HepG2 (cell line): ENCODE data around the gene GALNTL6. TPM values are rescaled to one million over a fixed set of nuclear protein-coding genes. Genes with fewer than 3 reads are reported as not detected.

Experiments used
- ATAC-seq: fragments of 200-7000 bp; cut with Tn5 transposase; 3 replicates; pipeline ENCODE4 v1.9.1; 2020; ENCODE audit warnings: mild to moderate bottlenecking, moderate library complexity
- BruUV-seq: library from RNA; stranded (reverse); fragments of 400-500 nt; replicated peaks from 2 replicates; lab custom pipeline; 2021; lab: Mats Ljungman, UMichigan
- CTCF ChIA-PET: fragments of 300-600 bp; formaldehyde crosslinking; extraction: SDS; loops from one replicate; lab custom pipeline; 2021; ENCODE audit warnings: low total read pairs, inconsistent platforms, low intra/inter-chr PET ratio; lab: Yijun Ruan, JAX
- POLR2A ChIA-PET: fragments of 350-600 bp; sonication (Branson Sonifier 250); formaldehyde crosslinking; loops from one replicate; lab custom pipeline; 2020; ENCODE audit warnings: antibody characterized with exemption, inconsistent platforms; lab: Yijun Ruan, JAX
- DNase-seq: peaks from one replicate; pipeline ENCODE4 v3.0.0-alpha.2; 2015; ENCODE audit warnings: low spot score
- FAIRE-seq: peaks from 3 replicates; lab custom pipeline; 2011; peaks lifted over from hg19 to GRCh38; lab: Jason Lieb, UNC
- H2AFZ ChIP-seq: one replicate; pipeline ENCODE4 v1.6.1; 2011; ENCODE audit warnings: low read length, inconsistent platforms
- H3K27ac ChIP-seq: fragments of 300-600 bp; 3 replicates; pipeline ENCODE4 v1.8.0; 2011; ENCODE audit warnings: mixed run types, mild to moderate bottlenecking, mixed read lengths, low read length, inconsistent platforms; ENCODE audit not compliant: insufficient read depth; ENCODE audit errors: extremely low read length
- H3K27me3 ChIP-seq, 2 experiments: fragments of 200-600 bp in 1 of 2; 2 replicates in 1 of 2; 3 replicates in 1 of 2; pipeline versions ENCODE4 v1.6.0 to v1.8.0; 2011; ENCODE audit warnings: low read length in 2 of 2, mild to moderate bottlenecking in 2 of 2, moderate library complexity in 2 of 2, inconsistent platforms in 1 of 2; ENCODE audit not compliant: insufficient read depth in 2 of 2, control insufficient read depth in 1 of 2
- H3K36me3 ChIP-seq, 2 experiments: fragments of 200-600 bp in 1 of 2; replicated peaks in 1 of 2; 2 replicates in 1 of 2; 3 replicates in 1 of 2; pipeline versions ENCODE4 v1.5.1 to v1.8.0; 2011; ENCODE audit warnings: low read length in 2 of 2, inconsistent platforms in 1 of 2; ENCODE audit not compliant: insufficient read depth in 2 of 2, control insufficient read depth in 1 of 2
- H3K4me1 ChIP-seq: 2 replicates; pipeline ENCODE4 v1.5.1; 2012; ENCODE audit warnings: low read length, inconsistent platforms; ENCODE audit not compliant: insufficient read depth
- H3K4me2 ChIP-seq: 2 replicates; pipeline ENCODE4 v1.6.0; 2011; ENCODE audit warnings: low read depth, low read length, inconsistent platforms
- H3K4me3 ChIP-seq, 3 experiments: fragments of 200-600 bp in 1 of 3; sonication (generic), shearing (Covaris generic) in 1 of 3; replicated peaks in 1 of 3; 2 replicates each; pipeline ENCODE4 v1.5.1; 2011 to 2016; ENCODE audit warnings: low read length in 3 of 3, inconsistent platforms in 2 of 3, low read depth in 2 of 3, mild to moderate bottlenecking in 2 of 3, control low read depth in 1 of 3, mixed read lengths in 1 of 3; ENCODE audit not compliant: insufficient read depth in 1 of 3
- H3K79me2 ChIP-seq: one replicate; pipeline ENCODE4 v1.6.1; 2011; ENCODE audit warnings: low read length, inconsistent platforms; ENCODE audit not compliant: insufficient read depth
- H3K9ac ChIP-seq: 2 replicates; pipeline ENCODE4 v1.6.0; 2011; ENCODE audit warnings: mild to moderate bottlenecking, low read depth, low read length, inconsistent platforms; ENCODE audit not compliant: insufficient read depth
- H3K9me3 ChIP-seq: 2 replicates; pipeline ENCODE4 v1.5.1; 2012; ENCODE audit warnings: mild to moderate bottlenecking, low read length
- H4K20me1 ChIP-seq: 2 replicates; pipeline ENCODE4 v1.6.0; 2011; ENCODE audit warnings: inconsistent platforms, mild to moderate bottlenecking, low read length, moderate library complexity; ENCODE audit not compliant: insufficient read depth
- ERF ChIP-seq: IDR thresholded peaks from 2 replicates; pipeline ENCODE4 v1.6.1; 2018; ENCODE audit warnings: missing biosample characterization, missing genetic modification reagents
- HMGA1 ChIP-seq: sonication (generic); formaldehyde crosslinking; conservative IDR thresholded peaks from 2 replicates; pipeline ENCODE4 v1.4.0; 2020; ENCODE audit warnings: missing genetic modification reagents
- ISL2 ChIP-seq: sonication (generic); formaldehyde crosslinking; IDR thresholded peaks from 2 replicates; pipeline ENCODE4 v1.5.0; 2020; ENCODE audit warnings: missing genetic modification reagents
- KAT7 ChIP-seq: IDR thresholded peaks from 2 replicates; pipeline ENCODE4 v1.6.1; 2018; ENCODE audit warnings: borderline replicate concordance, missing compliant biosample characterization
- KLF16 ChIP-seq, 2 experiments: sonication (generic) in 1 of 2; formaldehyde crosslinking in 1 of 2; IDR thresholded peaks; 2 replicates each; pipeline versions ENCODE4 v1.6.1 to v1.8.0; 2016 to 2023; ENCODE audit warnings: missing genetic modification reagents in 2 of 2, missing compliant biosample characterization in 1 of 2
- SP140L ChIP-seq: sonication (generic); formaldehyde crosslinking; IDR thresholded peaks from 2 replicates; pipeline ENCODE4 v1.4.0; 2020; ENCODE audit warnings: missing genetic modification reagents, borderline replicate concordance
- ZNF17 ChIP-seq: sonication (generic); formaldehyde crosslinking; IDR thresholded peaks from 2 replicates; pipeline ENCODE4 v1.5.0; 2020; ENCODE audit warnings: mild to moderate bottlenecking, missing genetic modification reagents
- WGBS: methylation state at CpG from one replicate; pipeline ENCODE4 v1.1.6; 2017; ENCODE audit warnings: low lambda C conversion rate; 5-methylcytosine and 5-hydroxymethylcytosine counted together
- in situ Hi-C: cut with HindIII; loops from 2 replicates; pipeline ENCODE4 v1.10.0; 2017; ENCODE audit warnings: low pct_unique_long_range_greater_than_20kb; ENCODE audit not compliant: extremely low pct_ligation_motif_present
- intact Hi-C: fragments of 100-400 bp; cut with micrococcal nuclease; formaldehyde crosslinking; loops from one replicate; pipeline ENCODE4 v1.10.0; 2022; ENCODE audit not compliant: unreplicated experiment
- polyA plus RNA-seq, 8 experiments: library from polyadenylated mRNA; depleted of rRNA in 3 of 8; stranded (reverse) in 7 of 8; unstranded in 1 of 8; fragments of >200 nt; fragmentation: Illumina TruSeq in 4 of 8; extraction: Trizol in 4 of 8; gene quantifications; 2 replicates each; pipeline versions ENCODE4 v1.2.1 to v1.2.3, GENCODE V29; 2011 to 2016; ENCODE audit warnings: low read depth in 4 of 8, missing spikeins in 1 of 8, mixed read lengths in 1 of 8; ENCODE audit not compliant: insufficient read depth in 1 of 8
- total RNA-seq, 5 experiments: library from RNA; depleted of rRNA; stranded (reverse); fragments of >200 nt; fragmentation: Illumina TruSeq; extraction: Trizol; gene quantifications; 2 replicates each; pipeline ENCODE4 v1.2.3, GENCODE V29; 2016; ENCODE audit warnings: low read depth in 1 of 5
- TF ChIP-seq, protein P1 (sequence below): sonication (generic); formaldehyde crosslinking; IDR thresholded peaks from 2 replicates; pipeline ENCODE4 v1.4.0; 2020; ENCODE audit warnings: missing genetic modification reagents
- TF ChIP-seq, protein P2 (sequence below), 2 experiments: sonication (generic) in 1 of 2; formaldehyde crosslinking in 1 of 2; IDR thresholded peaks; 2 replicates each; pipeline versions ENCODE4 v1.6.1 to v1.9.0; 2014 to 2022; ENCODE audit warnings: antibody characterized with exemption in 1 of 2, borderline replicate concordance in 1 of 2, inconsistent platforms in 1 of 2, low read depth in 1 of 2, missing genetic modification reagents in 1 of 2
- TF ChIP-seq, protein P3 (sequence below): sonication (generic); formaldehyde crosslinking; IDR thresholded peaks from 2 replicates; pipeline ENCODE4 v1.4.0; 2020; ENCODE audit warnings: low read depth, mild to moderate bottlenecking, missing genetic modification reagents

GALNTL6 gene
- total and polyA plus RNA-seq, 2 of the 13 experiments (the other 11 are each of a cell fraction or from before 2014, with no cell fraction given): not detected

DNA sequence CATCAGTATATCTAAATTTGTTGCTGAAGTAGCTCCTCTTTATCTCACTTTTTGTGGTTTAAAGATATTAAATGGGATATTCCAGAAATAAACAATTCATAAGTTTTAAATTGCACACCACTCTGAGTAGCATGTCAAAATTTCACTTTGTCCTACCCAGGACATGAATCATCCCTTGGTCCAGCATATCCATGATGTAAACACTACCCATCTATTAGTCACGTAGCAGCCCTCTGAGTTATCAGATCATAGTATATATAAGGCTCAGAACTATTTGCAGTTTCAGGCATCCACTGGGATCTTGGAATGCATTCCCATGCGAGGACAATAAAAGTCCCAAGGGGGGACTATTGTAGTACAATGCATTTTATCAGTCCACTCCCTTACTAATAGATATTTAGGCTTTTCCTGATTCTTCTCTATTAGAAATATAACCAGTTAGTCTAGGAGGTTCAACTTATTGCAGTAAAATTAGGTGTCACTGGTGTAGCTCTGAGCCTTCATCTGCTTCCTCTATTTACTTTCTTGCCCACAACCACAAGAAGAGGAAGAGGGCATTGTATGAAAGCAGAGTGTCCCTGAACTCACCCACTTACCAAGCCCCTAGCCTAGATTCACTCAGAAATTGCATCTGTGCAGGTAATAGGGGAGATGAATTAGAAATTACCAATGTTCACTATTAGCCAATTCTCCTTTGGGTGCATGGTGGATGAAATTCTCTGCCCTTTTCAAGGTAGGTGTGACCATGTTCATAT, 945.6 kb downstream of the GALNTL6 start:
- 6% methylated on average over 2 of the region's 2 CpGs for WGBS
- no peak overlapping the region for H3K9ac ChIP-seq
- no peaks in the 10 kb centered on the region for H3K4me1 ChIP-seq
- peaks cover 21% of the 10 kb centered on the region for H3K9me3 ChIP-seq
- no peak overlapping the region for H2AFZ ChIP-seq
- H4K20me1 ChIP-seq: no peaks in the 10 kb centered on the region
- ATAC-seq: no peak
- H3K4me2 ChIP-seq: no peak overlapping the region
- CTCF ChIA-PET: no interaction called here
- no peaks in the 10 kb centered on the region; a peak in 1 of 5 replicates for H3K27me3 ChIP-seq
- POLR2A ChIA-PET: no interaction called here
- FAIRE-seq: no peak
- H3K36me3 ChIP-seq: no peaks in the 10 kb centered on the region
- intact Hi-C loops: no loop called here
- H3K27ac ChIP-seq: no peak overlapping the region
- no peaks in the 10 kb centered on the region for H3K79me2 ChIP-seq
- no TSS peak for BruUV-seq
- TF ChIP-seq KAT7: no peak
- TF ChIP-seq SP140L: no peak
- no peak for TF ChIP-seq HMGA1 (CRISPR knock-in tag)
- TF ChIP-seq ISL2 (CRISPR knock-in tag): no peak
- TF ChIP-seq, protein P1, sequence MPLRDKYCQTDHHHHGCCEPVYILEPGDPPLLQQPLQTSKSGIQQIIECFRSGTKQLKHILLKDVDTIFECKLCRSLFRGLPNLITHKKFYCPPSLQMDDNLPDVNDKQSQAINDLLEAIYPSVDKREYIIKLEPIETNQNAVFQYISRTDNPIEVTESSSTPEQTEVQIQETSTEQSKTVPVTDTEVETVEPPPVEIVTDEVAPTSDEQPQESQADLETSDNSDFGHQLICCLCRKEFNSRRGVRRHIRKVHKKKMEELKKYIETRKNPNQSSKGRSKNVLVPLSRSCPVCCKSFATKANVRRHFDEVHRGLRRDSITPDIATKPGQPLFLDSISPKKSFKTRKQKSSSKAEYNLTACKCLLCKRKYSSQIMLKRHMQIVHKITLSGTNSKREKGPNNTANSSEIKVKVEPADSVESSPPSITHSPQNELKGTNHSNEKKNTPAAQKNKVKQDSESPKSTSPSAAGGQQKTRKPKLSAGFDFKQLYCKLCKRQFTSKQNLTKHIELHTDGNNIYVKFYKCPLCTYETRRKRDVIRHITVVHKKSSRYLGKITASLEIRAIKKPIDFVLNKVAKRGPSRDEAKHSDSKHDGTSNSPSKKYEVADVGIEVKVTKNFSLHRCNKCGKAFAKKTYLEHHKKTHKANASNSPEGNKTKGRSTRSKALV (CRISPR knock-in tag): no peak
- TF ChIP-seq, protein P2, sequence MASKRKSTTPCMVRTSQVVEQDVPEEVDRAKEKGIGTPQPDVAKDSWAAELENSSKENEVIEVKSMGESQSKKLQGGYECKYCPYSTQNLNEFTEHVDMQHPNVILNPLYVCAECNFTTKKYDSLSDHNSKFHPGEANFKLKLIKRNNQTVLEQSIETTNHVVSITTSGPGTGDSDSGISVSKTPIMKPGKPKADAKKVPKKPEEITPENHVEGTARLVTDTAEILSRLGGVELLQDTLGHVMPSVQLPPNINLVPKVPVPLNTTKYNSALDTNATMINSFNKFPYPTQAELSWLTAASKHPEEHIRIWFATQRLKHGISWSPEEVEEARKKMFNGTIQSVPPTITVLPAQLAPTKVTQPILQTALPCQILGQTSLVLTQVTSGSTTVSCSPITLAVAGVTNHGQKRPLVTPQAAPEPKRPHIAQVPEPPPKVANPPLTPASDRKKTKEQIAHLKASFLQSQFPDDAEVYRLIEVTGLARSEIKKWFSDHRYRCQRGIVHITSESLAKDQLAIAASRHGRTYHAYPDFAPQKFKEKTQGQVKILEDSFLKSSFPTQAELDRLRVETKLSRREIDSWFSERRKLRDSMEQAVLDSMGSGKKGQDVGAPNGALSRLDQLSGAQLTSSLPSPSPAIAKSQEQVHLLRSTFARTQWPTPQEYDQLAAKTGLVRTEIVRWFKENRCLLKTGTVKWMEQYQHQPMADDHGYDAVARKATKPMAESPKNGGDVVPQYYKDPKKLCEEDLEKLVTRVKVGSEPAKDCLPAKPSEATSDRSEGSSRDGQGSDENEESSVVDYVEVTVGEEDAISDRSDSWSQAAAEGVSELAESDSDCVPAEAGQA (IDR thresholded peaks at IDR 0.05; ENCODE audit: low read depth): no peak
- TF ChIP-seq, protein P2 (CRISPR knock-in tag; IDR thresholded peaks at IDR 0.05; ENCODE audit: borderline replicate concordance): no peak
- TF ChIP-seq, protein P3, sequence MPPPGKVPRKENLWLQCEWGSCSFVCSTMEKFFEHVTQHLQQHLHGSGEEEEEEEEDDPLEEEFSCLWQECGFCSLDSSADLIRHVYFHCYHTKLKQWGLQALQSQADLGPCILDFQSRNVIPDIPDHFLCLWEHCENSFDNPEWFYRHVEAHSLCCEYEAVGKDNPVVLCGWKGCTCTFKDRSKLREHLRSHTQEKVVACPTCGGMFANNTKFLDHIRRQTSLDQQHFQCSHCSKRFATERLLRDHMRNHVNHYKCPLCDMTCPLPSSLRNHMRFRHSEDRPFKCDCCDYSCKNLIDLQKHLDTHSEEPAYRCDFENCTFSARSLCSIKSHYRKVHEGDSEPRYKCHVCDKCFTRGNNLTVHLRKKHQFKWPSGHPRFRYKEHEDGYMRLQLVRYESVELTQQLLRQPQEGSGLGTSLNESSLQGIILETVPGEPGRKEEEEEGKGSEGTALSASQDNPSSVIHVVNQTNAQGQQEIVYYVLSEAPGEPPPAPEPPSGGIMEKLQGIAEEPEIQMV (CRISPR knock-in tag): no peak
- TF ChIP-seq ZNF17 (CRISPR knock-in tag): no peak
- no peak for TF ChIP-seq ERF (CRISPR knock-in tag)
- TF ChIP-seq KLF16 (CRISPR knock-in tag; IDR thresholded peaks at IDR 0.05): no peak
- TF ChIP-seq, all 625 proteins: peak for 0
- in situ Hi-C loops: no loop called here
- no peak overlapping the region for H3K4me3 ChIP-seq
- DNase-seq: no peak
